Activated naive CD4-positive, alpha-beta T cell treated with anti-CD3 and anti-CD28 coated beads, Interleukin-2, amount 10 ng/mL, durations not matched to agents 7 days and 5 days (primary cell): ENCODE results near the gene KRTAP5-7.
"Not testable (repeated sequence)": the region's sequence is repeated elsewhere in the genome, so short reads cannot be mapped to it uniquely, and the experiment has no call there.

Source experiments
- CTCF ChIA-PET: fragments of 350-600 bp; sonication (Branson Sonifier 250); formaldehyde crosslinking; loops from one replicate; lab custom pipeline; 2021; ENCODE audit warnings: antibody characterized with exemption; lab: Charles Lee
- DNase-seq: peaks from one replicate; pipeline ENCODE4 v3.0.0-alpha.2; 2020
- H3K27ac Mint-ChIP-seq: one replicate; pipeline ENCODE4 v1.8.0; 2021; ENCODE audit warnings: mild to moderate bottlenecking, moderate library complexity, mixed read lengths
- H3K27me3 Mint-ChIP-seq: one replicate; pipeline ENCODE4 v1.8.0; 2021; ENCODE audit warnings: mild to moderate bottlenecking, mixed read lengths
- H3K36me3 Mint-ChIP-seq: one replicate; pipeline ENCODE4 v1.8.0; 2021; ENCODE audit warnings: mixed read lengths
- H3K4me1 Mint-ChIP-seq: one replicate; pipeline ENCODE4 v1.8.0; 2021; ENCODE audit warnings: mixed read lengths
- H3K4me3 Mint-ChIP-seq: one replicate; pipeline ENCODE4 v1.8.0; 2021; ENCODE audit warnings: mild to moderate bottlenecking, moderate library complexity, mixed read lengths
- H3K9me3 Mint-ChIP-seq: one replicate; pipeline ENCODE4 v1.8.0; 2021; ENCODE audit warnings: mixed read lengths

KRTAP5-7 gene

GRCh38 chr11:71502871-71503435, 24.1 kb upstream of the KRTAP5-7 start:
- no peak for DNase-seq
- Mint-ChIP-seq H3K4me3 (no peak overlapping the region), H3K27ac (no peak overlapping the region), H3K36me3 (peaks cover 44% of the 10 kb centered on the region), H3K9me3 (peaks cover 1% of the 10 kb centered on the region), H3K27me3 (no peaks in the 10 kb centered on the region), H3K4me1 (peaks cover 6% of the 10 kb centered on the region)
- CTCF ChIA-PET: no interaction called here

DNA sequence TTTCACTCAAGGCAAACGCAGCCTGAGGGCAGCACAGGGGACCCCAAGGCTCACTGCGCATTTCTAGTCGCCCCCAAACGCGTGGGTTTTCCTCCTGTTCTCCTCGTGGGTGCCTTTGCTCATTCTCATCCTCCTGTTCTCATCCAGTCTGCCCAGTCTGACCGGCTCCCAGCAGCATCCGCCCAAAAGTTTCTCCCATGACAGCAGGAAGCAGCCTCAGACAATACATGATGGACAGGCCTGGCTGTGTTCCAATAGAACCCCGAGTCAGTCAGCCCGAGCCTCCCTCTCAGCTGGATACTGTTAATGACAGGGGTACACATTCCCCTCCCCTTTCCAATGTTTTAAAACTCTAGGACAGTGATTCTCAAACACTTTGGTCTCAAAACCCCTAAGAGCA, 22.5 kb upstream of the KRTAP5-7 start:
- Mint-ChIP-seq H3K4me3 (no peak overlapping the region), H3K27me3 (no peaks in the 10 kb centered on the region), H3K9me3 (peaks cover 13% of the 10 kb centered on the region), H3K4me1 (no peaks in the 10 kb centered on the region), H3K27ac (no peak overlapping the region), H3K36me3 (peaks cover 32% of the 10 kb centered on the region)
- CTCF ChIA-PET: no interaction called here
- DNase-seq: no peak

DNA sequence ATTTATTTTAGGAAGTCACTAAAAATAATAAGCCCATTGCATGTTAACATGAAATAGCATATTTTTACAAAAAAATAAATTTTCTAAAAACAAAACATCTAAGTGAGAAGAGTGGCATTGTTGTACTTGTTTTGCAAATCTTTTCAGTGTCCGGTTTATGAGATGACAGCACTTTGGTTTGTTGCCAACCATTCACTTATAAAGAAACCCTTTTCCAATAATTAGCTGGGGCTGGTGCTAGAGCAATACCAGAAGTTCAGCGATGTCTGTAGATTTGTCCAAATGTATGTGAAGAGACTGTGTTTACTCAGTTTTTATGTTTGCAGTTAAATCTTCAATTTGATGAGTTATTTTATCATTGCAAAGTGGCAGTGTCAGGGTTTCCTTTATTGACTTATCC, 22.1 kb upstream of the KRTAP5-7 start:
- no peaks in the 10 kb centered on the region for H3K4me1 Mint-ChIP-seq
- no peak for DNase-seq
- no peak overlapping the region for H3K27ac Mint-ChIP-seq
- peaks cover 18% of the 10 kb centered on the region for H3K9me3 Mint-ChIP-seq
- CTCF ChIA-PET: no interaction called here
- H3K36me3 Mint-ChIP-seq: peaks cover 30% of the 10 kb centered on the region
- no peaks in the 10 kb centered on the region for H3K27me3 Mint-ChIP-seq
- no peak overlapping the region for H3K4me3 Mint-ChIP-seq

DNA sequence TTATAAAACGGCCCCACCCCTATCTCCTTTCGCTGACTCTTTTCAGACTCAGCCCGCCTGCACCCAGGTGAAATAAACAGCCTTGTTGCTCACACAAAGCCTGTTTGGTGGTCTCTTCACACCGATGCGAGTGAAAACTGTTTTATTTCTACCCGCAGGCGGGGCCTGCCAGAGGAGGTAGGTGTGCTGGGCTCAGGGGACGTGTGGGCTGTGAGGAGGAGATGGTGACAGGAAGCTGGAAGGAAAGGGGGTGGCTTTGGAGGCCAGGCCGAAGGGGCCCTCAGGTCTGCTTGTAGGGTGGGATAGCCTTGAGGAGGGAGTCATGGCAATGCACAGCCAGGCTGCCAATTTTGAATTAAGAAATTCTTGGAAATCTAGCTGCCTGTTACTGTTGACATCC, 21.3 kb upstream of the KRTAP5-7 start:
- H3K27ac Mint-ChIP-seq: no peak overlapping the region

GRCh38 chr11:71507102-71507501, 20.0 kb upstream of the KRTAP5-7 start:
- H3K9me3 Mint-ChIP-seq: peaks cover 27% of the 10 kb centered on the region
- no peaks in the 10 kb centered on the region for H3K4me1 Mint-ChIP-seq
- peaks cover 22% of the 10 kb centered on the region for H3K36me3 Mint-ChIP-seq
- H3K27me3 Mint-ChIP-seq: no peaks in the 10 kb centered on the region
- no peak overlapping the region for H3K27ac Mint-ChIP-seq
- H3K4me3 Mint-ChIP-seq: no peak overlapping the region
- no peak for DNase-seq
- CTCF ChIA-PET: no interaction called here

More for the DNA sequence above, 21.3 kb upstream of the KRTAP5-7 start:
- H3K9me3 Mint-ChIP-seq: peaks cover 22% of the 10 kb centered on the region
- no peaks in the 10 kb centered on the region for H3K27me3 Mint-ChIP-seq
- H3K36me3 Mint-ChIP-seq: peaks cover 23% of the 10 kb centered on the region
- CTCF ChIA-PET: no interaction called here
- H3K4me1 Mint-ChIP-seq: no peaks in the 10 kb centered on the region
- no peak for DNase-seq
- no peak overlapping the region for H3K4me3 Mint-ChIP-seq

DNA sequence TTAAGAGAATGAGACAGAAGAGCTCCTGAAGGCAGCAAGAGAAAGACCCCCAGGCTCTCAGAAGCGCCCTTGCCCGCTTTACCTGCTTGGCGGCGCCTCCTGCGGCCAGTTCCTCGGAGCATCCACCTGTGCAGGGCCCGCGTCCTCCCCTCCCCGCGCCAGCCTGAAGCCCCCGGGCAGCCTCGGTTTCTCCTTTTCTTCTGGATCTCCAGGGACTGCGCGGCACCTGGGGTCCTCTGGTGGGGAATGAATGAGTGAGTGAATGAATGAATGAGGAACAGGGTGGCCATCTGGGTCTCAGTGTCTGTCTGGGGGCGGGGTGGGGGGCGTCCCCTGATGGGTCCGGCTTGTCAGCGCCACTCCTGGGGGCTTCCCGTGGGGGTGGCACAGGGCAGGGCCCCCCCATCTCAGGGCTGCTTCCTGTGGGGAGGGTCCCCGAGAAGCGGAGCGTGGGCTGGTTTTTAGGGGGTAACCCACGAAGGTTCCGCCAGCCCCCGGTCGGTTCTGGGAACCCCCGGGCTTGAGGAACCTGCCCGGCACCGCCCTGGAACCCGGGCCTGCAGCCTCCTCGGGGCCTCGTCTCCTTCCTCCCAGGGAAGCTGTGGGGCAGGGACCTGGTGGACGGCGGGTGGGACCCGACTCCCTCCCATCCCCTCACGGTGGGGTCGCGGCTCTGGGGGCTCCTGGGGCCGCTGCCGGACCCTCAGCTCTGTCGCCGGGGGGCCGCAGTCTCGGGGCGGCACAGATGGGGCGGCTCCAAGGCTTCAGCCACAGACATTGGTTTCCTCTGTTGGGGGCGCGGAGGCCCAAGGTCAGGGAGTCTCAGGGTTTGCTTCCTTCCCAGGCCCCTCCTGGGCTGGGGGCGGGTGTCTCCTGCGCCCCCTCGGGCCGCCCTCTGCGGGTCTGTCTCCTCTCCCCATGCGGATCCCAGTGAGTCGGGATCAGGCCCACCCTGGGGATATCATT, 8.3 kb upstream of the KRTAP5-7 start:
- Mint-ChIP-seq H3K9me3 (peaks cover 13% of the 10 kb centered on the region), H3K4me3 (no peak overlapping the region), H3K27ac (no peak overlapping the region), H3K4me1 (no peaks in the 10 kb centered on the region), H3K27me3 (no peaks in the 10 kb centered on the region), H3K36me3 (no peaks in the 10 kb centered on the region)
- no peak for DNase-seq
- CTCF ChIA-PET: no interaction called here

DNA sequence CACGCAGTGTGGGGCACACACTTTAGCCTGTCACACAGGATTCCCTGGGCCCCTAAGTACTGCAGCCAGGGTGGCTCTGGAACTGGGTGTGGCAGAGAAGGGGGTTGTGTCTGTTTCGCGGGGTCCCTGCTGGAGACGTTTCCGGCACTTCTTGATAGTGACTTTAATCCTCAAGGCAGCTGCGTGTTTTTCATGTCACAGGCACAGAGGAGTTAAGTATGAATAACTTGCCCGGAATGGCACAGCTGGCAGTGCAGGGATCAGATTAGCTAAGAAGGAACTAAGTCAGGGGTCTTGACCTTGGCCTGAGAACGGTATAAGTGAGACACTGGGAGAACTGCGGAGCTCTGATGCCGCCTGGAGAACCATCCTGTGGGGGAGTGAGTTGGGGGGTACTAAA, 7.5 kb upstream of the KRTAP5-7 start:
- no peaks in the 10 kb centered on the region for H3K27me3 Mint-ChIP-seq
- H3K9me3 Mint-ChIP-seq: peaks cover 13% of the 10 kb centered on the region
- no peak for DNase-seq
- H3K4me1 Mint-ChIP-seq: no peaks in the 10 kb centered on the region
- no peak overlapping the region for H3K27ac Mint-ChIP-seq
- CTCF ChIA-PET: no interaction called here
- H3K4me3 Mint-ChIP-seq: no peak overlapping the region
- no peaks in the 10 kb centered on the region for H3K36me3 Mint-ChIP-seq

DNA sequence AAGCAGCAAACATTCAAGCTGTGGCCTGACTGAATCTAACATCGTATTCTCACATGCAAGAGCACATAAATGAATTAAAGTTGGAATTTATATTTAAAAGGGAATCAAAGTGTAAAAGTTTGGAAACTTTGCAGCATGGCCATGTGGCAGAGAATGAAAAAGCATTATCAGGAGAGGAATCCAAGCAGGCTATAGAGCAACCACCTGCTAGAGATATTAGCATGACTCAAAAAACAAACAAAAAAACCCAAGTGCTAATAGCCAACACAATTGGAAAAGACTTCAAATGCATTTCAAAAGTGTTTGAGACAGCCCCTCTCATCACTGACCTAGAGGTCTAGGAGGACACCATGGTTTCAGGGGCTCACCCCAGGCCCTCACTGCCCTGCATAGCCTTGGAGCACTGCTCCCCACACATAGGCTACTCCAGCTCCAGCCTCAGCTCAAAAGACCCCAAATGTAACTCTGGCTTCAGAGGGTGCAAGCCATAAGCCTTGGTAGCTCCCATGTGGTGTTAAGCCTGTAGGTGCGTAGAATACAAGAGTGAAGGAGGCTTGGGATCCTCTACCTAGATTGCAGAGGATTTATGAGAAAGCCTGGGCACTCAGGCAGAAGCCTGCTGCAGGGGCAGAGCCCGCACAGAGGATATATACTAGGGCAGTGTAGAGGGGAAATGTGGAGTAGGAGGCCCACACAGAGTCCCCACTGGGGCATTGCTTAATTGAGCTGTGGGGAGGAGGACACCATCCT, 1.7 kb upstream of the KRTAP5-7 start:
- H3K36me3 Mint-ChIP-seq: no peaks in the 10 kb centered on the region
- H3K27me3 Mint-ChIP-seq: peaks cover 3% of the 10 kb centered on the region
- no peak for DNase-seq
- no peak overlapping the region for H3K27ac Mint-ChIP-seq
- H3K4me3 Mint-ChIP-seq: no peak overlapping the region
- H3K4me1 Mint-ChIP-seq: no peaks in the 10 kb centered on the region
- CTCF ChIA-PET: no interaction called here
- peaks cover 9% of the 10 kb centered on the region for H3K9me3 Mint-ChIP-seq

- CTCF ChIA-PET: no interaction called here
Measured at GRCh38 chr11:71525938-71526495, 1.1 kb upstream of the KRTAP5-7 start.

GRCh38 chr11:71527576-71528210, 626 bp downstream of the KRTAP5-7 start:
- no peaks in the 10 kb centered on the region for H3K9me3 Mint-ChIP-seq

More at GRCh38 chr11:71525938-71526495, 1.1 kb upstream of the KRTAP5-7 start:
- H3K27me3 Mint-ChIP-seq: peaks cover 3% of the 10 kb centered on the region
- no peaks in the 10 kb centered on the region for H3K4me1 Mint-ChIP-seq
- H3K4me3 Mint-ChIP-seq: no peak overlapping the region
- no peak overlapping the region for H3K27ac Mint-ChIP-seq
- peaks cover 9% of the 10 kb centered on the region for H3K9me3 Mint-ChIP-seq
- no peak for DNase-seq
- H3K36me3 Mint-ChIP-seq: no peaks in the 10 kb centered on the region

DNA sequence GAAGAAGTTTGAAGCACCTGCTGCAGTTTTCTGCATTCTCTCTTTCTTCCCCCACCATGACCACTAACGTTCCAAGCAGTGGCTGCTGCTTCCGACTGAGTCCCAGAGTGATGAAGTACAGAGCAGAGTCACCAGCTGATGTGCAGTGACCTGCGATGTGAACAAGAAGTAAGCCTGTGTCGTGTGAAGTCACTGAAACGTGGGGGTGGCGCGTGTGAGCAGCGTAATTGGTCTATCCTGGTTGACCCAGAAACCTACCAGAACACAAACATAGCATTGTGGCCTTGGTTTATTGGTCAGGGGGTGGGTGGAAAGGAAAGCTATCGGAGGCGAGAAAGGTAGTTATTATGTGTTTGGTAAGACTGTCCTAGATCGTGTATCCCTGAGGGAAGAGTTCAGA, 3.5 kb downstream of the KRTAP5-7 start:
- no peaks in the 10 kb centered on the region for H3K4me1 Mint-ChIP-seq
- no peaks in the 10 kb centered on the region for H3K9me3 Mint-ChIP-seq
- no peak overlapping the region for H3K27ac Mint-ChIP-seq
- no peak overlapping the region for H3K4me3 Mint-ChIP-seq
- H3K27me3 Mint-ChIP-seq: peaks cover 7% of the 10 kb centered on the region
- H3K36me3 Mint-ChIP-seq: no peaks in the 10 kb centered on the region
- no peak for DNase-seq
- CTCF ChIA-PET: no interaction called here

More at GRCh38 chr11:71527576-71528210, 626 bp downstream of the KRTAP5-7 start:
- CTCF ChIA-PET: no interaction called here
- Mint-ChIP-seq H3K4me1 (no peaks in the 10 kb centered on the region), H3K27me3 (peaks cover 7% of the 10 kb centered on the region), H3K27ac (no peak overlapping the region), H3K36me3 (no peaks in the 10 kb centered on the region), H3K4me3 (no peak overlapping the region)
- DNase-seq: no peak

DNA sequence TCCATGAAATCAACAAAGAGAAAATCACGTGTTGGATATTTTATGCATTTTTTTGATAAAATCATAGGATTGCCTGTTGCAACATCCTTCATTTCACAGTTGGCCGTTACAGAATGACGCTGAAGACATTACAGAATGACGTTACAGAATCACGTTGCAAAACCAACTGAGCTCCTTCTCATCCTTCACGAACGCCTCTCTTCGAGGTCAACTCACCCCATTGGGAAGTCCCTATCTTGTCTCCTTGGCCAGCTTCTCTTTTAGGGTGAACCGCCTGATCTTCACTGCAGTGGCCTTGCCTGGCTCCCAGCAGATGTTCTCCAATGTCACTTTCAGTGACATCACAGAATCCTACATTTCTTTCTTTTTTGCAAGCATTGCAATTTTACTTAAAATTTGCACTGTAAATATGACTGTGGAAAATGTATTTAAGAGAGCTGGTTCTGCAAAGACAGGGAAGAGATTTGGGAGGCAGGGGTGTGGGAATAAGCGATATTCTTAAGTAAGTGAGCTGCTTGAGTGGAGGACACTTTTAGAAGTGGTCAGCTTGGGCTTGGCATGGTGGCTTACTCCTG, 5.1 kb downstream of the KRTAP5-7 start:
- CTCF ChIA-PET: no interaction called here
- Mint-ChIP-seq H3K27ac (no peak overlapping the region), H3K36me3 (no peaks in the 10 kb centered on the region), H3K27me3 (peaks cover 4% of the 10 kb centered on the region), H3K9me3 (no peaks in the 10 kb centered on the region), H3K4me3 (no peak overlapping the region), H3K4me1 (no peaks in the 10 kb centered on the region)
- DNase-seq: no peak

- H3K27me3 Mint-ChIP-seq, CTCF ChIA-PET, H3K4me3 Mint-ChIP-seq, DNase-seq, H3K36me3 Mint-ChIP-seq, H3K4me1 Mint-ChIP-seq, H3K9me3 Mint-ChIP-seq, H3K27ac Mint-ChIP-seq: not testable (repeated sequence)
Measured at GRCh38 chr11:71534711-71535608, 7.9 kb downstream of the KRTAP5-7 start.
